ENCODE measurements around the gene CD38. TPM values are rescaled to one million over a fixed set of nuclear protein-coding genes. Genes with fewer than 3 reads are reported as not detected.
A peak's percentile ranks its signal among the peaks of the same experiment; 100 is the strongest.

CD38 gene
- total RNA-seq, 1 donor, result under 0.01 TPM

DNA sequence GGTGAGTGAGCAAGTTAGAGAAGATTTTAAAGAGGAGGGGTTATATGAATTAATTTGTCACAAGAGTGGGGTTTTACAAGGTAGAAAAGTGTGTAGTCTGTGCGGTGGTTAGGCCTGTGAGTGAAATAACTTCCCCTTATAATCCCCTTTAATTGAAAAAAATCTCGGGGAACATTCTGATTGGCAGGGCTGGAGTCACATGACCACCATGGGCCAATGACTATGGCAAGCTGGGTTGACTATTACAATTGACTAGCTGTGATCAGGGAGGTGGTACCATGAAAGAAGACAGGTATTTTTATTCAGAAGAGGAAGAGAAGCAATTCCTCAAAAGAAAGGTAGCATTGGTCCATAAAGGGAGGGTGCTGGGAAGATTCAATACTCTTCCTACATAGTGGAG lies 27.0 kb upstream of the CD38 start:
- no peak for DNase-seq (ENCODE audit: low read depth)
- H3K4me3 ChIP-seq (ENCODE audit: low read depth, low read length), result no peak overlapping the region
- TF ChIP-seq, protein P1, sequence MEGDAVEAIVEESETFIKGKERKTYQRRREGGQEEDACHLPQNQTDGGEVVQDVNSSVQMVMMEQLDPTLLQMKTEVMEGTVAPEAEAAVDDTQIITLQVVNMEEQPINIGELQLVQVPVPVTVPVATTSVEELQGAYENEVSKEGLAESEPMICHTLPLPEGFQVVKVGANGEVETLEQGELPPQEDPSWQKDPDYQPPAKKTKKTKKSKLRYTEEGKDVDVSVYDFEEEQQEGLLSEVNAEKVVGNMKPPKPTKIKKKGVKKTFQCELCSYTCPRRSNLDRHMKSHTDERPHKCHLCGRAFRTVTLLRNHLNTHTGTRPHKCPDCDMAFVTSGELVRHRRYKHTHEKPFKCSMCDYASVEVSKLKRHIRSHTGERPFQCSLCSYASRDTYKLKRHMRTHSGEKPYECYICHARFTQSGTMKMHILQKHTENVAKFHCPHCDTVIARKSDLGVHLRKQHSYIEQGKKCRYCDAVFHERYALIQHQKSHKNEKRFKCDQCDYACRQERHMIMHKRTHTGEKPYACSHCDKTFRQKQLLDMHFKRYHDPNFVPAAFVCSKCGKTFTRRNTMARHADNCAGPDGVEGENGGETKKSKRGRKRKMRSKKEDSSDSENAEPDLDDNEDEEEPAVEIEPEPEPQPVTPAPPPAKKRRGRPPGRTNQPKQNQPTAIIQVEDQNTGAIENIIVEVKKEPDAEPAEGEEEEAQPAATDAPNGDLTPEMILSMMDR (IDR thresholded peaks at IDR 0.05; ENCODE audit: insufficient read depth, low read depth, low read length), result no peak

DNA sequence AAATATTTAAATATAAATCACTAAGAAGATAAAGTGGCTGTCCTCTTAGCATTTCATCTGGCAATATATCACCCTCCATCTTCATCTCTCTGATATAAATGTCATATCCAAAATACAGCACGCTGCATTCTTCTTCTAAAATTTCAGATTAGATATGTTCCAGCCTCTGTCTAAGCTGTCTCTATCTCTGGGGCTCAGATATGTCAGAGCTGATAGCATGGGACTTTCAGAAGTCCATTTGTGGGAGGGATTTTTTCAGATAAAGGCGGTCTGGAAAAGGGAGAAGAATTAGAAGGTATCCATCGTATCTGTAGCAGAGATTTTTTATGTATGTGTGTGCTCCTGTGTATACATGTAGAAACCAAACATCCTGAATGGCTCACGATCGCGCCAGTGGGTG lies 25.0 kb upstream of the CD38 start:
- no peak for DNase-seq (ENCODE audit: low read depth)
- TF ChIP-seq, protein P1 (IDR thresholded peaks at IDR 0.05; ENCODE audit: insufficient read depth, low read depth, low read length), result no peak
- no peak overlapping the region for H3K4me3 ChIP-seq (ENCODE audit: low read depth, low read length)

DNA sequence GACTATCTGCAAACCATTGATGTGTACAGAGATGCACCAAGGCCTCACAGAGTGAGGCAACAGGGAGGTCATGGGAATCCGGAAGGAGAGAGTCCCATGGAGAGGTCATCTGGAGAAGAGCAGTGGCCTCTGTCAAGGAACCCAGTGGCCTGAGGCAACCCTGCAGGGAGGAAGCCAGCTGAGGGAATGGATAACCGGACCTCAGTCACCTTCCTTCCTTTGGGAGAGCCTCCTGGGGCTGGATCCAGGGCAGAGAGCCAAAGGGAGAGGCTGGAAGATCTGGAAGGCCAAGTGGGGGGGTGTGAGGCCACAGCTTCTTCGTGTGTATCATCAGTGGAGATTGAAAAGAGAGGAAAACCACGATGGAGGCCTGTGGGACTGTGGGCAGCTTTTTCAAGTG lies 24.3 kb upstream of the CD38 start:
- TF ChIP-seq, protein P1 (IDR thresholded peaks at IDR 0.05; ENCODE audit: insufficient read depth, low read depth, low read length), result no peak
- peak; percentile 51 for DNase-seq (ENCODE audit: low read depth)

DNA sequence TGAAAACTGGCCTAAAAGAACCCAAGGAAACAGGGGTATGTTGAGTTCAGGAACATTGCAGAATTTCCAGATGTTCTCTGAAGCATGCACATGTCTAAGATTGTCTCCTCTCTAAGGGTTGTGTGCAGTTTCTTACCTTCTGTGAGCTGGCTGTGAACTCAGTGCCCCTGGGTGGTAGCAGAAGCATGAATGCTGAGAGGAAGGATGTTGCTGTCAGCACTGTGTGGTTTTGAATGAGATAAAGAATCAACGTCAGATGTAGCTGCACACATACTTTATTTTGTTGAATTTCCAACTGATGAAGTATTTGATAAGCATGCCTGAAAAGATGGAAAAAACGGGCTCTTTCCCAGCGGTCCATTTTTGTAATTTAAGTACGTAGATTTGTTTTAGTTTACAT lies 23.8 kb upstream of the CD38 start:
- DNase-seq (ENCODE audit: low read depth), result peak; percentile 95
- no peak overlapping the region for H3K4me3 ChIP-seq (ENCODE audit: low read depth, low read length)
- TF ChIP-seq, protein P1 (IDR thresholded peaks at IDR 0.05; ENCODE audit: insufficient read depth, low read depth, low read length), result no peak

More for the DNA sequence above, 24.3 kb upstream of the CD38 start:
- no peak overlapping the region for H3K4me3 ChIP-seq (ENCODE audit: low read depth, low read length)

DNA sequence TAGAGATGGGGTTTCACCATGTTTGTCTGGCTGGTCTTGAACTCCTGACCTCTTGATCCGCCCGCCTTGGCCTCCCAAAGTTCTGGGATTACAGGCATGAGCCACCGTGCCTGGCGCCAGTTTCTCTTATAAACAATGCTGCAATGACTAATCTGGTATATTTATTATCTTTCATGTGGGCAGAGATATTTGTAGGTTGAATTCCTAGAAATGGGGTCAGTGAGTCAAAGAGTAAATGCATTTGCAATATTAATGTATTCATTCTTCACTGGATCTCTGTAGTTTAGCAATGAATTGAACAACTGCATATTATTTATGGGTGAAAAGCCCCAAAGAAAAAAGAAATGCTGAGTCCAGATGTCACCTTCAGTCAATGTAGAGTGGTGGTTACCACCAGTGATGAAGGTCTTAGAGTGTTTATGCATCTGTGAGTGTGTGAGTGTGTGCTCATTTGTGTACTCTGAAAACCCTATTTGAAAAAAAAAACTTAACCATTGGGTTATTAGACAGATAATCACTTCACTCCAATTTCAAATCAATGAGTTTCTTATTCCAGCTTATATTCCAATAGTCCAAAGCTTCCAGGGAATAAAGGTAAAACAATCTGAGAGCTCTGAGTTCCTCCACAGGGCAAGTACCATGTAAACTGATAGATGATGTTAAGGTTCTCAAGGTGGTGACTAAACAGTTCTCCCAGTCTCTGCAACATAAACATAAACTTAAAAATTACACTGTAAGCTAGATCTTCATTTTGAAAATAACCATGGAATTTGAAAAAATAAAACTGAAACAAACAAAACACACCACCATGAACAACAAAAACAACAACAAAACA lies 22.6 kb upstream of the CD38 start:
- DNase-seq (ENCODE audit: low read depth), result peak; percentile 92
- TF ChIP-seq, protein P1 (IDR thresholded peaks at IDR 0.05; ENCODE audit: insufficient read depth, low read depth, low read length), result no peak
- H3K4me3 ChIP-seq (ENCODE audit: low read depth, low read length), result no peak overlapping the region

DNA sequence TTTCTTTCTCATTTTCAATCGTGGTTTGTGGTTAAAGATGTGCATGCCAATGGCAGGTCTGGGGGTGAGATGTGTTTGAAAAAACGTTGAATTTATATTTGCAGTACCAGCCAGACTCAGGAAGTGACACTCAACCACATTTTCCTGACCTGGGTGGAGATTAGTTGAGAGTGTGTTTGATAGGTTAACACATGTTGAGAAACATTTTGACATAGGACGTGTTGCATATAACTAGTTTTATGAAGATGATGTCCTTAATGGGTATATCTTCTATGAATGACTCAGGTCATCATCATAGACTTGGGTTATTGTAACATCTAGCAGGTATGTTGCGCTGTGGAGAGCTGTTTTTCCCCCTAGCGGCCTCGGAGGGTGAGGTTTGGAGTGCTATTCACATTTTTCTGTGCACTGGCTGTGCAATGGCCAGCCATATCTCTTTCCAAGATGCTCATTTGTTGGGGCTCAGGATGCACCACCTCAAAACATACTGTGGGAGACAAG lies 21.7 kb upstream of the CD38 start:
- TF ChIP-seq, protein P1 (IDR thresholded peaks at IDR 0.05; ENCODE audit: insufficient read depth, low read depth, low read length), result peak; percentile 71
- peak; percentile 97 for DNase-seq (ENCODE audit: low read depth)
- H3K4me3 ChIP-seq (ENCODE audit: low read depth, low read length), result peak overlapping the region; percentile 10

Measured in fibroblast of villous mesenchyme (primary cell).